ENCODE data around the gene KCNJ4.

KCNJ4 gene

GRCh38 chr22:38460426-38460840 is 5.4 kb upstream of the KCNJ4 start:
- TF ChIP-seq CTCF (IDR thresholded peaks at IDR 0.05; ENCODE audit: borderline replicate concordance, control extremely low read depth, extremely low read depth, insufficient read depth, missing control alignments), result no peak
- DNase-seq (ENCODE audit: low spot score), result no peak
- in situ Hi-C loops (cut with MboI; ENCODE audit: low sequenced_read_pairs, unreplicated experiment), result no loop called here

GRCh38 chr22:38456841-38457699 is 2.1 kb upstream of the KCNJ4 start:
- DNase-seq (ENCODE audit: low spot score), result no peak
- no peak for TF ChIP-seq CTCF (IDR thresholded peaks at IDR 0.05; ENCODE audit: borderline replicate concordance, control extremely low read depth, extremely low read depth, insufficient read depth, missing control alignments)
- in situ Hi-C loops (cut with MboI; ENCODE audit: low sequenced_read_pairs, unreplicated experiment), result no loop called here

- no peak for DNase-seq (ENCODE audit: low spot score)
- TF ChIP-seq CTCF (IDR thresholded peaks at IDR 0.05; ENCODE audit: borderline replicate concordance, control extremely low read depth, extremely low read depth, insufficient read depth, missing control alignments), result no peak
- in situ Hi-C loops (cut with MboI; ENCODE audit: low sequenced_read_pairs, unreplicated experiment), result no loop called here
These were observed 1.4 kb upstream of the KCNJ4 start for GRCh38 chr22:38456272-38456835.

- DNase-seq (ENCODE audit: low spot score), result no peak
- no peak for TF ChIP-seq CTCF (IDR thresholded peaks at IDR 0.05; ENCODE audit: borderline replicate concordance, control extremely low read depth, extremely low read depth, insufficient read depth, missing control alignments)
- in situ Hi-C loops (cut with MboI; ENCODE audit: low sequenced_read_pairs, unreplicated experiment), result no loop called here
These were observed 702 bp upstream of the KCNJ4 start for GRCh38 chr22:38455530-38456271.

- peak; percentile 70 for DNase-seq (ENCODE audit: low spot score)
- in situ Hi-C loops (cut with MboI; ENCODE audit: low sequenced_read_pairs, unreplicated experiment), result no loop called here
- TF ChIP-seq CTCF (IDR thresholded peaks at IDR 0.05; ENCODE audit: borderline replicate concordance, control extremely low read depth, extremely low read depth, insufficient read depth, missing control alignments), result no peak
These were observed 485 bp downstream of the KCNJ4 start for GRCh38 chr22:38454353-38455075.

- no peak for DNase-seq (ENCODE audit: low spot score)
- in situ Hi-C loops (cut with MboI; ENCODE audit: low sequenced_read_pairs, unreplicated experiment), result no loop called here
- no peak for TF ChIP-seq CTCF (IDR thresholded peaks at IDR 0.05; ENCODE audit: borderline replicate concordance, control extremely low read depth, extremely low read depth, insufficient read depth, missing control alignments)
These were observed 1.0 kb downstream of the KCNJ4 start for GRCh38 chr22:38453996-38454352.

Measured in GM13976 (cell line).